GM19025 (cell line): ENCODE results near the gene TAF6.

Source experiments
- ATAC-seq: cut with Tn5 transposase; IDR thresholded peaks from one replicate; pipeline ENCODE4 v1.9.1; 2021; ENCODE audit warnings: mild to moderate bottlenecking, low read depth, moderate library complexity; ENCODE audit not compliant: unreplicated experiment

Gene TAF6

DNA sequence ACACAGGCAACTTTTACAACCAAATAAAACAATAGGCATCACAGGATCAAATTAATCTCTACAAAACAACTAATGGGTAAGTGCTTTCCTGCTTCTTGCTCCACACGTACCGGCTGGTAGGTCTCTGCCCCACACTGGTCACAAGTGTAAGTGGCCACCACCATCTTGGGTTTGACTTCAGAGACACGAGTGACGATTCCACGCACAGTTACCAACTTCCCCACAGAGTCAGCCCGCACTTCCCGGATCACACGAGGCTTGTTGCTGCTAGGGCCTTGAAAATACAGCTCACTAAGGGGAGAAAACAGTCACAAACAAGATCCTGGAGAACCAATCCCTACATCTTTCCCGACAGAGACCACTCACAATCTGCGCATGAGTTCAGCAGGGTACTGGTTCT, 20.2 kb downstream of the TAF6 start:
- no peak for ATAC-seq

DNA sequence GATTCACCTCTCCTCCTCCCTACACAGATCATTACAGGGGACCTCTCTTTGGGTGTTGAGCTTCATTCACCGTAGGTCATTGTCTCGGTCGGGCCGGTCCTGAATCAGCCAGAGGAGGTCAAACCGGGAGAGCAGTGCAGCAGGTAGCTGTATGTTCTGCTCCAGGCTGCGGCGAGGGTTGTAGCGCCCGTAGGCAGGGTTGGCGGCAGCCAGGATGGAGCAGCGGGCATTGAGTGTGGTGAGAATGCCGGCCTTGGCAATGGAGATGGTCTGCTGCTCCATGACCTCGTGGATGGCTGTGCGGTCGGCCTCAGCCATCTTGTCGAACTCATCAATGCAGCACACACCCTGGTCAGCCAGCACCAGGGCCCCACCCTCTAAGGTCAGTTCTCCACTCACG, 23.5 kb downstream of the TAF6 start:
- ATAC-seq = no peak

DNA sequence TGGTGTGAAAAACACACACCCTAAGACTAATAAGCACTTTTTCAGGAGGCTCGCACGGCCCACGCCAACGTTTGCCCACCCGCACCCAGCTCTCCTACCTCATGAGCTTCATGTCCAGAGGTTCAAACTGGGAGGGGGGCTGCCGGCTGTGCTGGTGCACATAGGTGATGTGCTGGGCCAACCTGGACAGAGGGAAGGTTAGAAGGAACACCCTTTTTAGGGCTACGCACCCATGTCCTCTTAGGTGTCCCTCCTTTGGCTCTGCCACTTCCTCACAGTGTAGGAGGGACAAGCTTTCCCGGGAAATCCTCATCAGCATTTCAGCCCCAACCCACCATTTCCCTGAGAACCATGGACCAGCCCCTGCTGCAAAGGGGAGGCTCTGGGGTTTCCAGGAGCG, 23.9 kb downstream of the TAF6 start:
- ATAC-seq = no peak

DNA sequence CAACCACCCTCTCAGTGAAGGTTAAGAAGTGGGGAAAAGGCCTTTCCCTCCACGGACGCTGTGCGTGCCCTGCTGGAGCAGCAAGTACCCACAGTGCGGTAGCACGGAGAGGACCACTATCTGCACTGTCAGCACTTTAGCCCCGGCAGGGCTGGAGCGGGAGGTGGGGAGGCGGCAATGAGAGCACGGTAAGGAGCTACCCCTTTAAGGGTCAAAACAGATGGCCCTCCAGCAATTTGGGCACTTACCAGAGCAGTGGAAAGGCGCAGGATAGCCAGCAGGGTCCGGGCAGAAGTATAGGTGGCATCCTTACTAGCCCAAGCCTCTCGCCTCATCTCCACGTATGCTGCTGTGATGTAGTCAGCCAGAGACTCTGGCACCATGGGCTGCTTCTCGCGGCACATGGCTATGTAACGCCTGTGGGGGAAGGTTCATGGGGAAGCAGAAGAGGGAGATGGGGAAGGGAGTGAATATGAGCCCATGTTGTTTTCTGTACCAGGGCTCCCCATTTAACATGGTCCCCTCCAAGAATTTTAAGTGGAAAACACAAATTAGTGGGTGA, 25.2 kb downstream of the TAF6 start:
- ATAC-seq = no peak

DNA sequence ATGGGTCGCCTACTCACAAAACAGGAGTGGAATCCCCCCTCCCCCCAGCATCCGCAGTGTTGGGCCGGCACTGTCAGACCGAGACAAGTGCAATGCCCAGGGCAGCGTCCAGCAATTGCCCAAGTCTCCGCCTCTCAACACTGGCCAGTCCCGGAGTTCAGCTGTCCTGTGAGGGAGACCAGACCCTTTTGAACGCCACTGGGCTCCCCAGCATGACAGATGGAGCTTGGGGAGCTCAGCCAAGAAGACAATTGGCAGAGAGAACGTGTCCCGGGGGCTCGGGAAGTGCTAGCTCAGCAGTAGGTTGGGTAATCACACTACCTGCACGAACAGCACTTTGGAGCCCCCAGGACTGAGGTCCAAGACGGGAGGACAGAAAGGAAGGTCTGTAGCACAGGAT, 25.7 kb downstream of the TAF6 start:
- ATAC-seq = no peak

DNA sequence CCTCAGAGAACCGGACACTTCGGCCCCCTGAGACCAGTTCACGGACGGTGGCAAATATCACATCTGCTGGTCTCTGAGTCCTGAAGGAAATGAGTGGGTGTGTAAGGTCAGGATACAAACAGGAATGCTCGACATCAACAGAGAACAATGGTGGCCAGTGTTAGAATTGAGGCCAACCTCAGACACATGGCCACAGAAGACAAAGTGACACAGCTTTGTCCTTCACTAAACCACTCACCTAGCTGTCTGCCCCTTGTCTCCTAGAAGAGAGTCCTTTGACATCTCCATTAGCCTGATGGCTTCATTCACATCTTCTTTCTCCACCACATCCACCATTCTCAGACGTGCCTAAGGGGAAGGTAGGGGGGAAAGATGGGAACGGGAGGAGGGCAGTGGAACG, 26.1 kb downstream of the TAF6 start:
- no peak for ATAC-seq

DNA sequence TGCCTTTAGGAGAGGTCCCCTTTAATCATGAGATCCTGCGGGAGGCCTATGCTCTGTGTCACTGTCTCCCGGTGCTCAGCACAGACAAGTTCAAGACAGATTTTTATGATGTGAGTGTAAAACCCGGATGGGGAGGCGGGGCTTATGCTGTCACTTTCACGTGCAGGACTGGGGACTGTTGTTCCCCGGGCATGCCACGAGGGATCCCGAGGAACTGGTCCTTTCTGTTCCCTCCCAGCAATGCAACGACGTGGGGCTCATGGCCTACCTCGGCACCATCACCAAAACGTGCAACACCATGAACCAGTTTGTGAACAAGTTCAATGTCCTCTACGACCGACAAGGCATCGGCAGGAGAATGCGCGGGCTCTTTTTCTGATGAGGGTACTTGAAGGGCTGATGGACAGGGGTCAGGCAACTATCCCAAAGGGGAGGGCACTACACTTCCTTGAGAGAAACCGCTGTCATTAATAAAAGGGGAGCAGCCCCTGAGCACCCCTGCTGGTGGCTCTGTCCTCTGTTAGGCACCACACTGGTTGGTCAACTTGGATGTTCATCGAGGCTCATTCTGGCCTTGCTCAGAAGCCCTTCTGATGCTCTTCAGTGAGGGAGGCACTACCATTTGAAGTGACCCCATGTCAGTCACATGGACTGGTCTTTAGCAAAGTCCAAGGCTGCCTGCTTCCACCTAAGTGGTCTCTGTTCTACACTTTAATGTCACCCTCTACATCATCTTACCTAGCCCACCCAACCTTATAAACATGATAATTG, 27.6 kb downstream of the TAF6 start:
- ATAC-seq = no peak

DNA sequence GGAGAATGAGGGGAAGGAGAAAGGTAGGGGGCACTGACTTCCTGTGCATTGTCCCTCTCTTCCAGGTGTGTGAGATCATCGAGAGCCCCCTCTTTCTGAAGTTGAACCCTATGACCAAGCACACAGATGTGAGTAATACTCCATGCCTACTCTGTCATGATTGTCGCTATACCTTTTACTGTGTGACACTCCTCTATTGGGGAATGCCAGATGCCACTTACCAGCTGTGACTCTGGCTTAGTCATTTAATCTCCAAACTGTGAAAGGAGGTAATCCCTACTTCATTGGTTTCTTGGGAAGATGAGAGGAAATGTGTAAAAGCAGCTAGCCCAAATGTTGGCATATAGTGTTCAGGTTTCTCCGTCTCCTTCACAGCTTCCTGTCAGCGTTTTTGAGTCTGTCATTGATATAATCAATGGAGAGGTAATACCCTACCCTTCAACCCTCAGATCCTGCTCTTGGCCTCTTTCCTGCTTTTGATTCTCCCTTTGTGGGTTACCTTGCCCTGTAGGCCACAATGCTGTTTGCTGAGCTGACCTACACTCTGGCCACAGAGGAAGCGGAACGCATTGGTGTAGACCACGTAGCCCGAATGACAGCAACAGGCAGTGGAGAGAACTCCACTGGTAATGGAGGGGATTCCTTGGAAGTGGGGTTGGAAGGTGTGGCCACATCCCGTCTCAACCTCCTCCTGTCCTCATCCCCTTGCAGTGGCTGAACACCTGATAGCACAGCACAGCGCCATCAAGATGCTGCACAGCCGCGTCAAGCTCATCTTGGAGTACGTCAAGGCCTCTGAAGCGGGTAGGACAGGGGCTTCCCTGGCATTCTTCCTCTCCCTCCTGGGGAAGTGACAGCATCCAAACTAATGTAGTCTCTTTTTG, 28.4 kb downstream of the TAF6 start:
- ATAC-seq = no peak

DNA sequence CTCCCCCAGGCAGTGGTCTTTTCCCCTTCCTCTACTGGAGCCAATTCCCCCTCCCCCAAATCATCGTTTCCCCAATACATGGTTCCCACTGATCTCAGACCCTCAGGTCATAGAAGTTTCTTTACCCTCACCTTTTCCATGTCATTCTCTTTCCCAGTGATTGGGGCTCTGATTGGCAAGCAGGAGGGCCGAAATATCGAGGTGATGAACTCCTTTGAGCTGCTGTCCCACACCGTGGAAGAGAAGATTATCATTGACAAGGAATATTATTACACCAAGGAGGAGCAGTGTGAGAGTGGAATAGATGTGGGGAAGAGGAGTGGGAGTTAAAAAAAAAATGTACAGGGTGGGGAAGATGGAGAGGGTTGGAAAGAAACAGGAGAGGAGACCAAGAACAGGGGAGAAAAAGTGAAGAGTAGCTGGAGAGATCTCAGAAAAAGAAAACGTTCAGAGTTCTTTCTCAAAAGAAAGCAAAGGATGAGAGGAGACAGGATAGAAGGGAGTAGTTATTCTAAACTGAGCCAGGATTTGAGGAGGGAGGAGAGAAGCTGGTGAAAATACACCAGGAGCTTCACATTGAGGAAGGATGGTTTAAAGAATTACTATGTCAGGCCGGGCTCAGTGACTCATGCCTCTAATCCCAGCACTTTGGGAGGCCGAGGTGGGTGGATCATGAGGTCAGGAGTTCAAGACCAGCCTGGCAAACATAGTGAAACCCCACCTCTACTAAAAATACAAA, 29.5 kb downstream of the TAF6 start:
- no peak for ATAC-seq

DNA sequence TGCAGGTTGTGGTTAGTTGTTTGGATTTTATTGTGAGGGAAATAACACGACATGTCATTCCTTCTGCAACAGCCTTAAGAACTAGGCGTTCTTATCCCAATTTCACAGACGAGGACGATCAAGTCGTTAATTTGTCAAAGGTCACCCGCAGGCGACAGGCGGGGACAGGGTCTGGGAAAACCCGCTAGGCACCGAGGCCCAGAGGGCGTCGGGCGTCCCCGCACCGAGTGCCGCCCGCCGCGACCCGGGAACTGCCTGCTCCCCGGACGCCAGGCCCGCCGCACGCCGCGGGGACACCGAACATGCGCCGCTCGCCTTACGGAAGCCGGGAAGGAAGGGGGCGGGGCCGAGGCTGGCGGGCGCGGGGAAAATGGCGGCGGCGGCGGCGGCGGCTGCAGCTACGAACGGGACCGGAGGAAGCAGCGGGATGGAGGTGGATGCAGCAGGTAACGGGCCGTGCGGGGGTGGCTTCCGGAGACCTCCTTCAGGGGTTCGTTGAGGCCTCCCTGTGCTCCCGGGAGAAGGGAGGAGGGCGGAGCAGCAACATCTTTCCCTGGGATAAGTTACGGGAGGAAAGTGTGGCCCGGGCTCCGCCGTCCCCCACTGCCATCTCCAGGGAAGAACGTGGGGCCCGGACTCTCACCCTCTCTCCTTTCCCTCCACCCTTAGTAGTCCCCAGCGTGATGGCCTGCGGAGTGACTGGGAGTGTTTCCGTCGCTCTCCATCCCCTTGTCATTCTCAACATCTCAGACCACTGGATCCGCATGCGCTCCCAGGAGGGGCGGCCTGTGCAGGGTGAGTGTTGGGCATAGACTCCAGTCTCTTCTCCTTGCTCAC, 30.3 kb downstream of the TAF6 start, which contains the start of gene COPS6:
Gene COPS6, plus strand, starts transcription at position 349 of the 837 bp plus-strand sequence. Its CDS starts 22 bp downstream, at position 371.
- ATAC-seq = no peak

DNA sequence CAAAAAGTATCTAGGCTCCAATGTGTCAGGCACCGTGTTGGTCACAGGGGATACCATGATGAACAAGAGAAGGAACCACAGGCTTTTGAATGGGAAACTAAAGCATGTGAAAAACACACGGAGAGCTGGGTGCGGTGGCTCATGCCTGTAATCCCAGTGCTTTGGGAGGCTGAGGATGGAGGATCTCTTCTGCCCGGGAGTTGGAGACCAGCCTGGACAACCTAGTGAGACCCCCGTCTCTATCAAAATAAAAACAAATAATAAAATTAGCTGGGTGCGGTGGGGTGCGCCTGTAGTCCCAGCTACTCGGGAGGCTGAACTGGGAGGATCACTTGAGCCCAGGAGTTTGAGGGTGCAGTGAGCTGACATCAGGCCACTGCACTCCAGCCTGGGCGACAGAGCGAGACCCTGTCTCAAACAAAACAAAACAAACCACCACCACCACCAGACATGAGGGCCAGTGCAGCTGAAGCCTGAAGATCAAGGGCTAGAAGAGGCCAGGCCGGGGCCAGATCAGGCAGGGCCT, 31.0 kb downstream of the TAF6 start:
- ATAC-seq = no peak

DNA sequence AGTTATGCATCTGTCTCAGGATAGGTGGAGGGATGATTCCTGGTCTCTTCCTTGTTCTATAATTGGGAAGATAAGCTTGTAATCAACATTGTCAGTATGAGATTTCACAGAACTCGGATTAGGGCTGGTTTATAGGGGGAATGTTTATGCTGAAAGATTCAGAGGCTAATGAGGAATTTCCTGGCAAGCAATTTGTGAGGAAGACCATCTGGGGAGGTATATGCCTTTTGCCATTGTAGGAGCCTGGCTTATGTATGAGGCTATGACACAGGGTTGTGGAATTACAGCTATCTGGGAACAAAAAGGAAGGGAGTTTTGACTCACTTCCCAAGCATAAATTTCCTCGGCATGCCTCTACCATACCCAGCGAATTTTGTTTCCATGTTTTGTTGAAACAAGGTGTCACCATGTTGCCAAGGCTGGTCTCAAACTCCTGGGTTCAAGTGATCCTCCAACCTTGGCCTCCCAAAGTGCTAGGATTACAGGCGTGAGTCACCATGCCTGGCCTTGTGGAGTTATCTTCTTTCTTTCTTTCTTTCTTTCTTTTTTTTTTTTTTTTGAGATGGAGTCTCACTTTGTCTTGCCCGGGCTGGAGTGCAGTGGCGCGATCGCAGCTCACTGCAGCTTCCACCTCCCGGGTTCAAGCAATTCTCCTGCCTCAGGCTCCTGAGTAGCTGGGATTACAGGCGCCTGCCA, 32.0 kb downstream of the TAF6 start:
- ATAC-seq = no peak

DNA sequence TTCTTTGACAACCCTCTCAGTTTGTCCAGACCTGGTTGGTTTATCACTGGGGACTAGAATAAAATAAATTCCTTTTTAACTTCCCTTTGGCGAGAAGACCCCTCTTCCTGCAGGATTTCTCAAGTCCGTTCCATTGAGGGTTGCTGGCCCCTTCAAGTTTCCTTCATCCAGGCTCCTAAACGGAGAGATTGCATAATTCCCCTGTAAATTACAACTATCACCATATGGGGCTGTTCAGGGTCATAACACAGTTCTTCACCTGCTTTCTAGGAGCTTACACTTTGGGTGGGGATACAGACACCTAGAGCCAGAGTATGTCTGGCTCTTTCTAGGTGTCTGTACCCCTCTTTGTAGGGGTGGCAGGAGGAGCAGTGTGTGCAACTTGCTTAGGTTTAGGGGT, 33.6 kb downstream of the TAF6 start:
- no peak for ATAC-seq

DNA sequence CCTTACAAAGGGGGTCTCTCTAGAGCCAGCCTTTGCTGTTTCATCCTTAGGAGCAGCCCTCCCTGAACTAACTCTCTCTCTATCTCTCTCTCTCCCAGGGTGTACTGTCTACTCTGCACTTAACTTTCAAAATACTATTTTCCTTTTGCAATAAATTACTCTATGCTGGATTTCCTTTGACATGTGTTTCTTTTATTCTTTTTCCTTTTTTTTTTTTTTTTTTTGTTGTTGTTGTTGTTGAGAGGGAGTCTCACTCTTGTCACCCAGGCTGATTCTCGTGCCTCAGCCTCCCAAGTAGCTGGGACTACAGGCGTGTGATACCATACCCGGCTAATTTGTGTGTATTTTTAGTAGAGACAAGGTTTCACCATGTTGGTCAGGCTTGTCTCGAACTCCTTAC, 36.2 kb downstream of the TAF6 start:
- ATAC-seq = no peak

DNA sequence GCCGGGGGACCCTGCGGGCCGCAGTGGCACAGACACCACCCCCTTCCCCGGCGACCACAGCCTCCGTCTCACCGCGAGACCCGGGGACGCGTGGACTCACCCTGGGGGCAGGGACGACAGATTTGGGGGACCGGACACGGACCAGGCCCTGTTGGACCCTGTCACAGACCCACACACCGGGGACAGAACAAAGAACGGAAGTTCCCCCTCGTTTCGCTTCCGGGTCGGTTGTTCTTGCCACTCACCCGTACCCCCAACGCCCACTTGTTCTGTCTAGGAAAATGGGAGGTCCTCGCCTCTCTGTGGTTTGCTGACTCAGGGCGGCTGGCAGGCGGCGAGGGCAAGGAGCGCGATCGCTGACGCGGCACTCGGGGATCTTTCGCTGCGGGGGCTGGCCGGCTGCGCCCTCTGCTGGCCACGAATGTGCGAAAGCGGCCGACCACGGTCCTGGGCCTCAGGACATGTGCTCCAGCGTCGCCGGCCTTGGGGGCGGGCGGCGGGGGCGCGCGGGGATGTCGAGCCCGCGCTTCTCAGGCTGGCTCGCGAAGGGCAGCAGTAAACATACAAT, 37.5 kb downstream of the TAF6 start, which contains the start of gene ZNF3:
Gene ZNF3, minus strand, starts transcription at position 189 of the 568 bp plus-strand sequence. CDS start 4,366 bp downstream, outside the sequence.
- ATAC-seq = peak; percentile 77

DNA sequence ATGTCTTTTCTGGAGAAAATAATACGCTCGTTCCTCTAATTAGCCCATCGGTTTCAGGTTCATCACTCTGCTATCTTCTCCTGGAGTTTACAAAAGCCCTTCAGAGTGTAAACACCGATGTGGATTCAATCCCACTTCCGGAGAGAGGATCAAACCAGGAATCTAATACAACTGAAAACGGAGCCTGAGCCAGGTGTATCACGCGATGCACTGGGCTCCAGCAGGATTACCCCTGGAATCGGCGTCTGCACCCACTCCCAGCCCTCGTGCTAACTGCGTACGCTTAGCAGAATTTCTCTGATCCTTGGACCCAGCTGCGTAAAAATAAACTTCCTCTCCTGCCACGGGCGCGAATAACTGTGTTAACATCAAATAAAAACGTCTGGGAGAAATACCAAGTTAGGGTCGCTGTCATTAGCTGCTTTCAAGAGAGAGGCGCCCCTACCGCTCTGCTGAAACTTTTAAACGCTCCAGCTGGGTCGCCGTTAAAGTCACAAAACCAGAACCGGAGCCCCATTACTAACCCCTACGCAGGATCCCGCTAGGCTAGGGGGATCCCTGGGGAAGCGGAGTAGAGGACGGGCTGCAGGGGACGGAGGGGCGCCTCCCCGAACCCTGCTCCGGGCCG, 38.1 kb downstream of the TAF6 start:
- ATAC-seq = no peak

DNA sequence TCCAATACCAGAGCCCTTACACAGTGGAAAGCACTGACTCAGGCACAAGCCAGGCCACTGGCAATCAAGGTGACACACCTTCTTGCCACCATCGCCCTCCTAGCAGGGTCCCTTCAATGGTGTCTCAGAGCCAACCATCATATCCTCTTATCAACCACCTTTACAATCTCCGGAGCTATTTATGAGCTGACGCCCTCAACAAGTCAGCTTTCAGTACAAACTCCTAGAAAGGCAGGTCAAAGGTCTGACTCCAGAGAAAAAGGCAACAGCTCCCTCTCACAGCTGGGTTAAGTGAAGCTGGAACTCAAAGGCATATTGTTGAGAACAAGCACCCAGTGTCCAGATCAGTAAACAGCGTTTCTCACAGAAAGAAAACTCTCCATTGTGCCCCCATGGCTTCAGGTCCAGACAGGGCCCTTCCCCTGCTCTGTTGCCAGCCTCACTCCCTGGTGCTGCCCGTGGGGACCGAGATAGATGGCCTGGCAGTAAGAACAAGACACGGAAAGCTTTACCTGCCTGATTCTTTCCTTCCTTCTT, 40.1 kb downstream of the TAF6 start:
- ATAC-seq = no peak

DNA sequence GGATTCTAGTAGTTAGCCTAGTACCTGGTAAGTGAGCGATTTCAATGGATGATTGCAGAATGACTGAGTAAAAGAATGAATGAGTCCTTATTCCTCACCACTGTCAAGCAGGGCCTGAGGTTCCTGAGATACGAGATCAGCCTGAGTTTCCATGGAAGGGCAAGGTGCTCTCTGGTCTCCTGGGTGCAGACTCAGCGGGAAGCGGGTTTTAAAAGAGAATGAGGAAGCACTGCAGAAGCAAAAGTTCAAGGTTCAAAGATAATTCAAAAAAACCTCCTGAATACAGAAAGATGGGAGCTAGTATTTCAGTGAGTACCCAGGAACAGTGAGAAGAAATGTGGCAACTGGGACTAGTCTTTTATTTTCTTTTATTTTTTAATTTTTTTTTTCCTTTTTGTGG, 42.0 kb downstream of the TAF6 start:
- no peak for ATAC-seq
